ENCODE data around the gene ITGBL1. TPM values are rescaled to one million over a fixed set of nuclear protein-coding genes. Genes with fewer than 3 reads are reported as not detected.

The ITGBL1 gene
- total and polyA plus RNA-seq, 2 of the 8 experiments (the other 6 are each of a cell fraction or from before 2014, with no cell fraction given) = not detected

DNA sequence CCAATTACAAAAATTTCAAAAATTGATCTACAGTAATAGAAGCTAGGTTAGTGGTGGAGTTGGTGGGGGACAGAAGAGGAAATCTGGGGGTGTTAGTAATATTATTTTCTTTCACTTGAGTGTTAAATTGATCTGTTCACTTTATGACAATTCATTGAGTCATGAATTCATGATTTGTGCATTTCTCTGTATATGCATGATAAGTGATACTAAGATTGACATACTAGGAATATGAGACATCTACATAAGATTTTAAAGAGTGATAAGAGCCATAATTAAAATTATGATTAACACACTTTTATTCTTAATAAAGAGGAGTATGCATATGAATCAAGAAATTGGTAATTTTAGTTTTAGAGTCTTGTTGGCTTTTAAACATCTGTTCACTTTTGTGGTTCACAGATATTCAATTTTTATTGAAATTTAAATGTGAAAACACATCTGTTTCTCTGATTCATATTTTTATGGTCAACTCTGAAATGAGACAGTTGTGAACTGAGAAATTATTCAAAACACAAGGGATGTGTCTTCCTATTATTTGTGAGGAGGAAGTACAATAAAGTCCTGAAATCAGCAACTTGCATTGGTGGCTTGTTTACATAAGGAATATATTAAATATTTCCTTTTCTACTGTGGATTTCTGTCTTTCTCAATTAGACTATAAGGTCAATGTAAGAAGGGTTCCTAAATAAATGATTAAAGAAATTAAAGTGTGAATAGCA lies 196.5 kb downstream of the ITGBL1 start:
- Histone ChIP-seq H3K9me3 (ENCODE audit: insufficient read depth in 2 of 2, low read depth in 1 of 2, low read length in 1 of 2) (no peaks in the 10 kb centered on the region), H4K8ac (ENCODE audit: extremely low read depth, insufficient read depth, low read length) (no peak overlapping the region), H4K91ac (replicated peaks; ENCODE audit: insufficient read length, low read length) (no peak overlapping the region), H2AFZ (ENCODE audit: low read length) (no peak overlapping the region), H4K5ac (ENCODE audit: insufficient read length, low read depth, low read length) (no peak overlapping the region), H3K4me3 (ENCODE audit: extremely low read depth in 1 of 4, insufficient read depth in 2 of 4, low read depth in 3 of 4, low read length in 4 of 4) (no peak overlapping the region), H2BK15ac (ENCODE audit: low read length) (no peak overlapping the region), H3K14ac (ENCODE audit: insufficient read length) (no peak overlapping the region), H3K27me3 (replicated peaks in 1 of 4; ENCODE audit: control insufficient read depth in 3 of 4, extremely low read depth in 1 of 4, insufficient read depth in 3 of 4, low read length in 3 of 4) (no peaks in the 10 kb centered on the region), H3K23ac (ENCODE audit: insufficient read length) (no peak overlapping the region), H3K4ac (replicated peaks; ENCODE audit: insufficient read length, low read depth, low read length) (no peak overlapping the region), H2BK12ac (ENCODE audit: low read depth, low read length) (no peak overlapping the region), H3K9ac (replicated peaks in 1 of 4; ENCODE audit: extremely low read depth in 1 of 4, low read depth in 3 of 4, low read length in 3 of 4) (no peak overlapping the region), H2AK5ac (ENCODE audit: low read depth, low read length) (no peak overlapping the region), H4K20me1 (replicated peaks in 1 of 2; ENCODE audit: control insufficient read depth in 1 of 2, insufficient read depth in 2 of 2, low read length in 2 of 2) (no peaks in the 10 kb centered on the region), H3K4me1 (replicated peaks in 1 of 4; ENCODE audit: control insufficient read depth in 3 of 4, insufficient read depth in 4 of 4, low read length in 3 of 4) (no peaks in the 10 kb centered on the region), H3K18ac (ENCODE audit: extremely low read depth, low read length) (no peak overlapping the region), H2BK120ac (replicated peaks; ENCODE audit: low read depth, low read length) (no peak overlapping the region), H3K27ac (ENCODE audit: low read depth, low read length) (no peak overlapping the region), H3K79me1 (ENCODE audit: low read depth, low read length) (no peaks in the 10 kb centered on the region), H3K23me2 (ENCODE audit: low read depth, low read length) (no peaks in the 10 kb centered on the region; the same call in 1 of the 2 replicates), H3K56ac (replicated peaks; ENCODE audit: insufficient read length, low read depth, low read length) (peak overlapping the region; percentile 84), H3K36me3 (ENCODE audit: control insufficient read depth in 2 of 4, insufficient read depth in 4 of 4, low read length in 3 of 4) (no peaks in the 10 kb centered on the region), H3K4me2 (ENCODE audit: insufficient read depth in 1 of 2, low read depth in 2 of 2, low read length in 2 of 2) (no peak overlapping the region), H3K79me2 (ENCODE audit: control insufficient read depth in 1 of 2, insufficient read depth in 2 of 2, low read length in 2 of 2) (no peaks in the 10 kb centered on the region), H2BK5ac (ENCODE audit: low read depth, low read length) (no peak overlapping the region), H2BK20ac (ENCODE audit: low read length) (no peak overlapping the region)
- ChIA-PET CTCF (ENCODE audit: partially characterized antibody) (no interaction called here), POLR2A (ENCODE audit: partially characterized antibody) (no interaction called here)
- FAIRE-seq = no peak
- no peak for DNase-seq (ENCODE audit: low read depth in 1 of 2, low spot score in 2 of 2)
- no peak for TF ChIP-seq ZNF274 (IDR thresholded peaks at IDR 0.05; ENCODE audit: borderline replicate concordance, extremely low read depth, low read length)
- TF ChIP-seq EGR1 (IDR thresholded peaks at IDR 0.05; ENCODE audit: borderline replicate concordance, low read depth, low read length) = no peak
- no peak for TF ChIP-seq SUZ12 (IDR thresholded peaks at IDR 0.05; ENCODE audit: low read length)
- TF ChIP-seq MAX (IDR thresholded peaks at IDR 0.05) = no peak
